ENCODE results near the gene DRAP1. TPM values are rescaled to one million over a fixed set of nuclear protein-coding genes. Genes with fewer than 3 reads are reported as not detected.
A peak's percentile ranks its signal among the peaks of the same experiment; 100 is the strongest.

The DRAP1 gene
- total RNA-seq, 1 donor from 2014 or later, result 225 TPM

- TF ChIP-seq, protein P1, sequence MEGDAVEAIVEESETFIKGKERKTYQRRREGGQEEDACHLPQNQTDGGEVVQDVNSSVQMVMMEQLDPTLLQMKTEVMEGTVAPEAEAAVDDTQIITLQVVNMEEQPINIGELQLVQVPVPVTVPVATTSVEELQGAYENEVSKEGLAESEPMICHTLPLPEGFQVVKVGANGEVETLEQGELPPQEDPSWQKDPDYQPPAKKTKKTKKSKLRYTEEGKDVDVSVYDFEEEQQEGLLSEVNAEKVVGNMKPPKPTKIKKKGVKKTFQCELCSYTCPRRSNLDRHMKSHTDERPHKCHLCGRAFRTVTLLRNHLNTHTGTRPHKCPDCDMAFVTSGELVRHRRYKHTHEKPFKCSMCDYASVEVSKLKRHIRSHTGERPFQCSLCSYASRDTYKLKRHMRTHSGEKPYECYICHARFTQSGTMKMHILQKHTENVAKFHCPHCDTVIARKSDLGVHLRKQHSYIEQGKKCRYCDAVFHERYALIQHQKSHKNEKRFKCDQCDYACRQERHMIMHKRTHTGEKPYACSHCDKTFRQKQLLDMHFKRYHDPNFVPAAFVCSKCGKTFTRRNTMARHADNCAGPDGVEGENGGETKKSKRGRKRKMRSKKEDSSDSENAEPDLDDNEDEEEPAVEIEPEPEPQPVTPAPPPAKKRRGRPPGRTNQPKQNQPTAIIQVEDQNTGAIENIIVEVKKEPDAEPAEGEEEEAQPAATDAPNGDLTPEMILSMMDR (conservative IDR thresholded peaks at IDR 0.05; ENCODE audit: low read depth, low read length), result no peak
- DNase-seq (ENCODE audit: low read depth), result no peak
- H3K4me3 ChIP-seq (ENCODE audit: low read depth, low read length), result peak overlapping the region; percentile 80
Measured at GRCh38 chr11:65873318-65874156, 45.7 kb upstream of the DRAP1 start.

DNA sequence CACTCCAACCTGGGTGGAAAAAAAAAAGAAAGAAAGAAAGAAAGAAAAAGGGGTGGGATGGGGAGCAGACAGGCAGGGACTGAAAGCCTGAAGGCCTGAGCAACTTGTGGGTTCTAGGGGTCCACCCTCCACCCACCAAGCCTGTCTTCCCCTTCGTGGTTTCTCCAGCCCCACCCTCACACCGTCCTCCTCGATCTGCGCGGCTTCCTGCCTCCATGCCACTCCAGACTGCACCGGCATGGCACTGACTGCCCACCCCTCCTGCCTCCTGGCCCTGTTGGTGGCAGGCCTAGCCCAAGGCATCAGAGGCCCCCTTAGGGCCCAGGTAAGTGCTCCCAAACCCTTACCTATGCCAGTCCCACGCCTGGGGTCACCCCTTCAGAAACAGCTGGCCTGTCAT, 39.6 kb upstream of the DRAP1 start, which contains the start of gene CTSW:
Gene CTSW (plus strand): TSS at position 221 of the 400 bp plus-strand sequence. CDS start 18 bp downstream, at position 239.
- H3K4me3 ChIP-seq (ENCODE audit: low read depth, low read length), result no peak within 1 kb of the TSS
- DNase-seq (ENCODE audit: low read depth), result no peak
- TF ChIP-seq, protein P1 (conservative IDR thresholded peaks at IDR 0.05; ENCODE audit: low read depth, low read length), result no peak

GRCh38 chr11:65880027-65880426, 39.2 kb upstream of the DRAP1 start:
- TF ChIP-seq, protein P1 (conservative IDR thresholded peaks at IDR 0.05; ENCODE audit: low read depth, low read length), result no peak

DNA sequence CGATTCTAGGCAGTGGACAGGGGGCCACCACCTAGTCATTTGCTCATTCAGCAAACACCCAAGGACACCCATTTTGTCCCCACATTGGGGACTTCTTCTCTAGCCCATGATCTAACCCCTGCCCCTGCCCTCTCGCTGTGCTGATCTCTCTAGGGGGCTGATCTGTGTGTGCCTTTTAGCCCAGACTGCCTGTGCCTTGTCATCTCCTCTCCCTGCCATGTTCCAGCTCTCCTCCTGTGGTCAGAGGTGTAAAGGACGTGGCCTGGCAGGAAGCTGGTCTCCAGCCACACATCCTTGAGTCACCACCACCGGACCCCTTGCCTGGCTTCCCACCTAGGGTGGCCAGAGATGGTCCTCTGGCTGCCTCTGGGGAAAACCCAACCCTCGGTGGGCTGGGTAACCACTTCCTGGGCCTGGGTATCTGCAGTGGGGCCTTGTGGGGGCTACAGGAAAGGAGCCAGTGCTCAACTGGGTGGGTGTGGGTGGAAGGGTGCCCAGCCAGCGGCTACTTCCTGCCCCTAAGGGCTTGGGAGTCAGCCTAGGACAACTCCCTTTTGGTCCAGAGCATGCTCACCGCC, 38.3 kb upstream of the DRAP1 start:
- DNase-seq (ENCODE audit: low read depth), result no peak
- TF ChIP-seq, protein P1 (conservative IDR thresholded peaks at IDR 0.05; ENCODE audit: low read depth, low read length), result no peak
- H3K4me3 ChIP-seq (ENCODE audit: low read depth, low read length), result no peak overlapping the region

More at GRCh38 chr11:65880027-65880426, 39.2 kb upstream of the DRAP1 start:
- H3K4me3 ChIP-seq (ENCODE audit: low read depth, low read length), result no peak overlapping the region
- DNase-seq (ENCODE audit: low read depth), result no peak

DNA sequence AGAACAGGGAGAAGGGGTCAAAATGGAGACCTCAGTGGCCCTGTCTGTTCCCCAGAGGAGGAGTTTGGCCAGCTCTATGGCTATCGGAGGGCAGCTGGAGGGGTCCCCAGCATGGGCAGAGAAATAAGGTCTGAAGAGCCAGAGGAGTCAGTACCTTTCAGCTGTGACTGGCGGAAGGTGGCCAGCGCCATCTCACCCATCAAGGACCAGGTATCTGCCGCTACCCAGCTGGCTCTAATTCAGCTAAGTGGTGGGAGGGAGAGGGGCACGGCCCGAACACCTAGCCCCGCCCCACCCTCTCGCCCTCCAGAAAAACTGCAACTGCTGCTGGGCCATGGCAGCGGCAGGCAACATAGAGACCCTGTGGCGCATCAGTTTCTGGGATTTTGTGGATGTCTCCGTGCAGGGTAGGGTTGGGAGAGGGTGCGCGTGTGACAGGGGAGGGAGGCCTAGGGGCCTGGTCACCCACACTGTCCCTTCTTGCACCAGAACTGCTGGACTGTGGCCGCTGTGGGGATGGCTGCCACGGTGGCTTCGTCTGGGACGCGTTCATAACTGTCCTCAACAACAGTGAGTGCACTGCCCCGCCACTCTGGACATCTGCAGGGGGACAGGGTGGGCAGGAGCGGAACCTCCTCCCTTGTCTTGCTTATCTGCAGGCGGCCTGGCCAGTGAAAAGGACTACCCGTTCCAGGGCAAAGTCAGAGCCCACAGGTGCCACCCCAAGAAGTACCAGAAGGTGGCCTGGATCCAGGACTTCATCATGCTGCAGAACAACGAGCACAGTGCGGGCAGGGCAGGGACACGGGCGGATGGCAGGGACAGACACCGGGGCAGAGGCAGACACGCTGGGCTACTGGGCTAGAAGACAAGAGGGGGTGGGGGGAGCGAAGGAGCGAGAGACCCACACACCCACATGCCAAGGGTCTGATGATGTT, 36.8 kb upstream of the DRAP1 start:
- TF ChIP-seq, protein P1 (conservative IDR thresholded peaks at IDR 0.05; ENCODE audit: low read depth, low read length), result no peak
- no peak overlapping the region for H3K4me3 ChIP-seq (ENCODE audit: low read depth, low read length)
- DNase-seq (ENCODE audit: low read depth), result no peak

DNA sequence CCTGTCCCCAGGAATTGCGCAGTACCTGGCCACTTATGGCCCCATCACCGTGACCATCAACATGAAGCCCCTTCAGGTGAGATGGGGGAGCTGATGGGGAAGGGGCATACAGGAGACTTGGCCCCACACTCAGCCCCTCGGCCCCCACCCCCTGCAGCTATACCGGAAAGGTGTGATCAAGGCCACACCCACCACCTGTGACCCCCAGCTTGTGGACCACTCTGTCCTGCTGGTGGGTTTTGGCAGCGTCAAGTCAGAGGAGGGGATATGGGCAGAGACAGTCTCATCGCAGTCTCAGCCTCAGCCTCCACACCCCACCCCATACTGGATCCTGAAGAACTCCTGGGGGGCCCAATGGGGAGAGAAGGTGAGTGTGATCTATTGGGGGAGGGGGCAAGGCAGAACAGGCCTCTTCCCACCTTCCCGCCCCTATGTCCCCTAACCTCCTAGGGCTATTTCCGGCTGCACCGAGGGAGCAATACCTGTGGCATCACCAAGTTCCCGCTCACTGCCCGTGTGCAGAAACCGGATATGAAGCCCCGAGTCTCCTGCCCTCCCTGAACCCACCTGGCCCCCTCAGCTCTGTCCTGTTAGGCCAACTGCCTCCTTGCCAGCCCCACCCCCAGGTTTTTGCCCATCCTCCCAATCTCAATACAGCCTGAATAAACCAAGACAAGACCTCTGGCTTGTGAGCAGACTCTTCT, 36.0 kb upstream of the DRAP1 start:
- H3K4me3 ChIP-seq (ENCODE audit: low read depth, low read length), result no peak overlapping the region
- TF ChIP-seq, protein P1 (conservative IDR thresholded peaks at IDR 0.05; ENCODE audit: low read depth, low read length), result no peak
- no peak for DNase-seq (ENCODE audit: low read depth)

All from epithelial cell of proximal tubule (primary cell).